ENCODE data around the gene FRRS1L.

DNA sequence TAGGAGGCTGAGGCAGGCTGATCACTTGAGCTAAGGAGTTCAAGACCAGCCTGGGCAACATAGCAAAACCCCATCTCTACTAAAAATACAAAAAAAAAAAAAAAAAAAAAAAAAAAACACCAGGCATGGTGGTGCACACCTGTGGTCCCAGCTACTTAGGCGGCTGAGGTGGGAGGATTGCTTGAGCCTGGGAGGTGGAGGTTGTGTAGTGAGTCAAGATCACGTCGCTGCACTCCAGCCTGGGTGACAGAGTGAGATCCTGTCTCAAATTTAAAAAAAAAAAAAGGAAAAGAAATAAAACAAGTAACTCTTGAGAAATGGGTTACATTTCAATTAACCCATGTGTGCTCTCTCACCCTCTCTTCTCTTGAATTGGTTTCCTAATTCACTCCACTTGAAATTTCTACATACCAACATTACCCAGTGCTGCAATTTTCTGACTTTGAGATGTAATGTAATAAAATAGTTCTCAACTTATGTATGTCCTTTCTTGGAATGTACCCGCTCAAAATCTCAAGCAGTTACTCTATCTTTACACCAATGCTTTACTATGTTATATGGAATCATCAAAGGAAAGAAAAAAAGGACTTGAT is 83.1 kb downstream of the FRRS1L start:
- TF ChIP-seq, protein P1, sequence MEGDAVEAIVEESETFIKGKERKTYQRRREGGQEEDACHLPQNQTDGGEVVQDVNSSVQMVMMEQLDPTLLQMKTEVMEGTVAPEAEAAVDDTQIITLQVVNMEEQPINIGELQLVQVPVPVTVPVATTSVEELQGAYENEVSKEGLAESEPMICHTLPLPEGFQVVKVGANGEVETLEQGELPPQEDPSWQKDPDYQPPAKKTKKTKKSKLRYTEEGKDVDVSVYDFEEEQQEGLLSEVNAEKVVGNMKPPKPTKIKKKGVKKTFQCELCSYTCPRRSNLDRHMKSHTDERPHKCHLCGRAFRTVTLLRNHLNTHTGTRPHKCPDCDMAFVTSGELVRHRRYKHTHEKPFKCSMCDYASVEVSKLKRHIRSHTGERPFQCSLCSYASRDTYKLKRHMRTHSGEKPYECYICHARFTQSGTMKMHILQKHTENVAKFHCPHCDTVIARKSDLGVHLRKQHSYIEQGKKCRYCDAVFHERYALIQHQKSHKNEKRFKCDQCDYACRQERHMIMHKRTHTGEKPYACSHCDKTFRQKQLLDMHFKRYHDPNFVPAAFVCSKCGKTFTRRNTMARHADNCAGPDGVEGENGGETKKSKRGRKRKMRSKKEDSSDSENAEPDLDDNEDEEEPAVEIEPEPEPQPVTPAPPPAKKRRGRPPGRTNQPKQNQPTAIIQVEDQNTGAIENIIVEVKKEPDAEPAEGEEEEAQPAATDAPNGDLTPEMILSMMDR (IDR thresholded peaks at IDR 0.05) = no peak
- TF ChIP-seq POLR2A (IDR thresholded peaks at IDR 0.05) = no peak
